GM12892 (cell line): ENCODE measurements around the gene UNC13A.

Experiments
- POLR2A ChIP-seq: IDR thresholded peaks from 2 replicates; pipeline ENCODE4 v1.6.1; 2011; ENCODE audit warnings: low read depth, low read length, control low read depth
- POLR2AphosphoS5 ChIP-seq: IDR thresholded peaks from 2 replicates; pipeline ENCODE4 v1.6.1; 2011; ENCODE audit warnings: low read depth, low read length, control low read depth
- TAF1 ChIP-seq: IDR thresholded peaks from 2 replicates; pipeline ENCODE4 v1.6.1; 2011; ENCODE audit warnings: low read depth, mild to moderate bottlenecking, control low read depth, low read length, borderline replicate concordance

GRCh38 chr19:17627921-17628320, 60.2 kb downstream of the UNC13A start:
- TF ChIP-seq POLR2AphosphoS5 (no peak), POLR2A (no peak), TAF1 (no peak)
